Stimulated activated naive CD8-positive, alpha-beta T cell treated with anti-CD3 and anti-CD28 coated beads, Interleukin-15, Interleukin-2, amounts not matched to agents 100 U/mL and 50 U/mL, for 24 hours (primary cell): ENCODE results near the gene PLCL2.
"Not testable (repeated sequence)": the region's sequence is repeated elsewhere in the genome, so short reads cannot be mapped to it uniquely, and the experiment has no call there.

Source experiments
- ATAC-seq: fragments of 150-1000 bp; cut with Tn5 transposase; one replicate; pipeline ENCODE4 v1.10.0; 2021
- DNase-seq: peaks from one replicate; pipeline ENCODE4 v3.0.0; 2021

Gene PLCL2

DNA sequence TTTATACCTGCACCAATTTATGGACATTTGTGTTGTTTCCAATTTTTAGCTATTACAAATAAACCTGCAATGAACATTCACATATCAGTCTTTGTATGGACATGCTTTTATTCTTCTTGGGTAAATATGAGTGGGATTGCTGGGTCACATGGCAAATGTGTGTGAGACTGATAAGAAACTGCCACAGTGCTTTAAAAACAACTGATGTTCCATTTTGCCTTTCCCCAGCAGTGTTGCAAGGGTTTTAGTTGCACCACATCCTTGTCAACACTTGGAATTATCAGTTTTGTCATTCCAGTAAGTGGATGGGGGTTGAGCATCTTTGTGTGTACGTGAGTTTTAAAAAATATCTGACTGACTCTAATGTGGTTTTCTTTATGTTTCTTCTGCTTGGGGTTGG lies 191.2 kb downstream of the PLCL2 start:
- DNase-seq (no peak), ATAC-seq (no peak)

DNA sequence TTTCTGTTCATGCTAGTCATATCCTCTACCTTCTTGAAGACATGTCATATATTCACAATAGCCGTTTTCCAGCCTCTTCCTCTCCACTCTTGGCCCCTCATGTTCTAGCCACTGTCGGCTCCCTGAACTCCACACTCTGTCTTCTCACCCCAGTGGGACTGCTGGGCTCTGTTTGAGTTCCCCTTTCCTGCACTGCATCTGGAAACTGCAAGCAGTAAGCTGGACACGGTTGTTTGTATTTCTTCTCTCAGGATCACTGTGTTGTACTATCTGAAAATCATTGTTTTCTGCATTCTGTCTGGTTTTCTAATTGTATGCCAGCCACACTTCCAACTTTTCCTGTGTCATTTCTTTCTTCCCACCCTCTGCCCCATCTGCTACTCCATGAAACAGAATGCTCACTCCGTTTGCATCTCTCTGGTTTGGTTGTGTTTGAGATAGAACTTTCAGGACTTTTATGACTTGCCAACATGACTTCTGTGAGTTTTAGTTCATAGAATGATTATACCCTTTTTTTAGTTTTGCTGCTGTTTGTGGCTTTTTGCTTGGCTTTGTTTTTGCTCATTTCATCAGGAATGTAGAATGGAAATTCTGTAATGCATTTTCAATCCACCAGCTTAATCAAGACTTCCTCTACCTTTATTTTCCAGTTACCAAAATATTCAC lies 192.3 kb downstream of the PLCL2 start:
- no peak for ATAC-seq

DNA sequence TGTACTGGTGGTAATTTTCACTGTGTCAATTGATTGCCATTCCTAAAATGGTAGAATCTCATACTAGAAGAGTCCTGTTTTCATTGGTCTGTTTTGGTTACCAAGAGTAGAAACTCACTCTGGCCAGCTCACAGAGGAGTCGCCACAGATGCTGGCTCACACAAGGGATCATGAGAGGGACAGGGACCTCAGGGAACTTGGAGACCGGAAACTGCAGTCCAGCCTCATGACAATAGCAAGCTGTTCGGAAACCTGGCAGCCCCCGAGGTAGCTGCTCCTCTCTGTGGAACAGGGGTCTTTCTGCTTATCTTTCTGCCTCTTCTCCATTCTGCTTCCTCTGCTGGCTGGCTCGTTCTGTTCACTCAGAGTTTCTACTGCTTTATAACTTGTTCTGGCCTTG lies 192.9 kb downstream of the PLCL2 start:
- ATAC-seq (no peak), DNase-seq (no peak)

More for the DNA sequence above, 192.3 kb downstream of the PLCL2 start:
- DNase-seq = no peak

DNA sequence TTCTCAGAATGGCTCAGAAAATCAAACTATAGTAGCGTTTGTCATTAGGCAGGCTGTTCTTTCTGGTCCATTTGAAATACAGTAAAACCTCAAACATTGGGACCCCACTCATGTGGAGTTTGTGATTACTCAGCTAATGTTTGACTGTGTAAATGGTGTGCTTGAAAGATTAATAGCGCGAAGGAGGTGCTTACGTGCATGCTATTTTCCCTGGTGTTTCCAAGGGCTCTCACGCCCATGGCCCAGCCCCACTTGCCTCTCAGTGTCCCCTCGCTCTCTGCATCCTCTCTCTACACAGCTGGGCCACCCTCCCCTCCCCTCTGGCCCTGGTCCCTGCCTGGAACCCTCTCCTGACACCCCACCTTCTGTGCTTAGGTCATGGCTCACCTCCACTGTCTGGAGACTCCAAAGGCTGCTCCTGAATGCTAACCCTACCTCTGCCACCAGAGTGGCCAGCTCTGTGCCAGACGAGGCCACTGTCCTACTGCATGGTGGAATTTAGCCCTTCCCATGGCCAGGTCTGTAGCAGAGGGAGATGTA lies 194.2 kb downstream of the PLCL2 start:
- no peak for DNase-seq
- ATAC-seq = no peak

DNA sequence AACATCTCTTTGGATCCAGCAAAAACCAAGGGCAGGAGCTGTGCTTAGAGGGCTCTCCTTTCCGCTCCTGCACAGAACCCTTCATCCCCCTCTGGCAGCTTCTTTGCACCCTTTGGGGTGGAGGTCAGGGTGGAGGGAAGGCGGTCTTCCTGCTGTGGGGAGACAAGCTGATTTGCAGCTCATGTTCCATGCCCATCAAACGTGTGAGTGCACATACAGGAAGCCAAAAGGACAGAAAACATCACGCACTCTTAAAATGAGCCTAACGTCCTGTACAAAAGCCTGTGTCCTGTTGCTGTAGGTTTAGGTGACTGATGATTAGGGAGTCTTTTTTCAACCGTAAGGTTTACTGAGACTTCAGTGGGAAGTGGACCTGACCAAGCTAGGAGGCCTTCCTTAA lies 195.2 kb downstream of the PLCL2 start:
- no peak for ATAC-seq

DNA sequence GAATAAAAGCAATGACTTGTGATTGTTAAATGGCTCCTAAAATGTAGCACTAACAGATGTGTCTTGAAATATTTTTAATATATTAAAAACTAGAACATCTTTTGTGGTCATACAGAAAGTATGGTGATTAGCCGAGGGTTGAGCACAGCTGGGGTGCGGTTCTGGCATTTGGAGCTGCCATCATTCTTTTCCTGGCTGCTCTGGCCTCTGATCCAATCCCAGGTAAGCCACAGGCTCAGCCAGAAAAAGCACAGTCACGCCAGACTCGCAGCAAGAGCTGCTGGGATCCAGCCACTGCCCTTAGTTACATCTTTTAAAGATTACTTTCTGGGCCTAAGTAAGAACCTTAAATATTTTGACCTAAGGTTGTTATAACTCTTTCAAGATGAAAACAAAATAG lies 196.8 kb downstream of the PLCL2 start:
- ATAC-seq = no peak
- DNase-seq = no peak

More for the DNA sequence above, 195.2 kb downstream of the PLCL2 start:
- DNase-seq = no peak

DNA sequence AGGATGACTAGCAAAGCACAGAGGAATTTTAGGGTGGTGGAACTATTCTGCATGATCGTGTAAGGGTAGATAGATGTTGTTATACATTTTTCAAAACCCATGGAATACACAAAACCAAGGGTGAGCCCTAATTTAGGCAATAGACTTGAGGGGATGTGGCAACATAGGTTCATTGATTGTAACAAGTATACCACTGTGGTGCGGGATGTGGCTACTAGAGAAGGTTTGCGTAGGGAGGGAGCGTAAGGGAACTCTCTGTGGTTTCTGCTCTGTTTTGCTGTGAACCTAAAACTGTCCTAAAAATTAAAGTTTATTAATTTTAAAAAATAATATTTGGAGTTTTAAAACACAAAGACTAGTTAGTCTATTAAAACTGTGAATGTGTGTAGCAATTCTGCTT lies 202.8 kb downstream of the PLCL2 start:
- no peak for DNase-seq
- ATAC-seq = no peak

DNA sequence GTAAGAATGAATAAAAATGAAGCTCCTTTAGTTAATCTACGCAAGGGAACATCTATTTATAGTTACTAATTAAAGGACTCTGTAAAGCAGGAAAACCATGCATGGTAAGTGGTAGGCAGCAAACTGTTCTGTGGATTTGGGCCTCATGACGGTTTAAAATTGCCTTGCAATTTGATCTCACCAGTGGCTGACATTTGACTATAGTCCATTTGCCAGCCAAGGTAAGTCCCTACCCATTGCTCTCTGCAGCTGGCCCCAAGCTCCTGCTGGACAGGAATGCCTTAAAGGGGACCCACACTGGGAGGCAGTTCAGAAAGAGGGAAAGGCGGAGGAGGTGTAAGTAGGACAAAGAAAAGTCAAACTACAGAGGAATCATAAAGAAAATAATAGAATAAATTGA lies 203.3 kb downstream of the PLCL2 start:
- ATAC-seq (no peak), DNase-seq (no peak)

DNA sequence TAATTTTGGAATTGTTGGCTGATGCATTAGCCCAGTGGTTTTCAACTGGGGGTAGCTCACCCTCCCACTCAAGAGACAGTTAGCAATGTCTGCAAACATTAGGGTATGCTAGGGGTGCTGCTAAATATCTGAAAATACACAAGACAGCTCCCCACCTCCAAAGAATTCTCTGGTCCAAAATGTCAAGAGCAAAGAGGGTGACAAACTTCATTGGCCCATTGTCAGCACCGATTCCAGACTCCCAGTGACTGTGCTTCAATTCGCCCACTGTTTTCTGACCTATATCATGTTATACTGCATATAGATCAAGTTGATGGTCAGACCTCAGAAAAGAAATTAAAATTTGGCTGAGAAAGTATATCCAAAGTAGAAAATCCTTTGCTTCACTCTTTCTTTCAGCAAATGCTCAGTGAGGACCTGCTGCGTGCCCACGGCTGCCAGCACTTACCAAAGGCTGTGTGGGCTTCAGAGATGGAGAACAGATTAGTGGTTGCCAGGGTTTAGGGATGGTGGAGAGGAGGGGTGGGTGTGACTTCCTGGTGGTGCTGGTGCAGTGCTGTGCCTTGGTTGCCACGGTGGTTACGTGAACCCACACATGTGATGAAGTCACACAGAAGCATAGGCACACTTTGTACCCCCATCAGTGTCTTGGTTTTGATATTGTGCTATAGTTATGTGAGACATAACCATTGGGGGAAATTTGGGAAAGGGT lies 204.0 kb downstream of the PLCL2 start:
- ATAC-seq (peak; percentile 97), DNase-seq (peak; percentile 39)

DNA sequence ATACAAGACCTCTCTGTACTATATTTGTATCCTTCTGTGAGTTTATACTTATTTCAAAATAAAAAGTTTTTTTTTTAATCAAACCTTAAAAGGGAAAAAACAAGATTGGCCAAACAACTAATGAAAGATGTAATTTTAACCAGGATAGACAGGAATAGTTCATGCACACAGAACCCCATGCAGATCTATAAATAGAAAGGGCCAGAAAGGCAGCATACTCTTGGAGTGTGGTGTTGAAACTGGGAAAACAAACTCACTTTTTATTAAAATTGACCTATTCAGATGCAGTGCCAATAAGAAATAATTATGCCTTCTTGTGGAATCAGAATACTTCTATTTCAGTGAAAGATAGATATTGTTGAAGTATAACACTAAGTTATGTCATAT lies 204.6 kb downstream of the PLCL2 start:
- no peak for ATAC-seq

DNA sequence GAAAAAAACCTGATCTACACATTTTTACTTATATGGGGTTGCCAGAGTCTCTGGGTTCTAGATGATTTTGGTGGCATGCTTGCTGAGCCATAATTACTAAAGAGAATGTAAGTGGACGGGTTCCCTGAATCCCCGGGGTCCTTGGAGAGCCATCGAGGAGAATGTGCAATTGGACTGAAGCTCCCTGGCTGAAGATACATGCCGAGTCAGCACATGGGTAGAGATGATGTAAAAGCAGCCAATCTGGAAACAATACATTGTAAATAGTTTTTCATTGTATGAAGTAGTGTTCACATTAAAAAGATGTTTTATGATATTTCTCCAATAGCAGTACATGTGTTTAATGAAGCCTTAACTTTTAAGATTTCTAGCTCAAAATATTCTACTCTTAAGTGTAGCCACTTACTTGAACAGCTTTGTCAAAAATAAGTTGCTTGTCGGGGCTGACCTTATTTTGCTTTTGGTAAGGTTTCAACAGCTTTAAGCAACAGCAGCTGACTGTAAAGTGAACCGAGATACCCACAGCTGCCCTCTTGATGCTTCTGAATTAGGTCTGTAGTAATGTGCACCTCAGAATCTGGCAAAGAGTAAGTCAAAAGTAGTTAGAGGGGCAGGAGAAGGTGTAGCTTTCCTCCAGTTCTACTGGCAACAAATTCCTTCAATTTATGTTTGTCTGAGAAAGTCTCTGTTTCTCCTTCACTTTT lies 205.7 kb downstream of the PLCL2 start:
- no peak for DNase-seq
- ATAC-seq = no peak

More for the DNA sequence above, 204.6 kb downstream of the PLCL2 start:
- DNase-seq = no peak

DNA sequence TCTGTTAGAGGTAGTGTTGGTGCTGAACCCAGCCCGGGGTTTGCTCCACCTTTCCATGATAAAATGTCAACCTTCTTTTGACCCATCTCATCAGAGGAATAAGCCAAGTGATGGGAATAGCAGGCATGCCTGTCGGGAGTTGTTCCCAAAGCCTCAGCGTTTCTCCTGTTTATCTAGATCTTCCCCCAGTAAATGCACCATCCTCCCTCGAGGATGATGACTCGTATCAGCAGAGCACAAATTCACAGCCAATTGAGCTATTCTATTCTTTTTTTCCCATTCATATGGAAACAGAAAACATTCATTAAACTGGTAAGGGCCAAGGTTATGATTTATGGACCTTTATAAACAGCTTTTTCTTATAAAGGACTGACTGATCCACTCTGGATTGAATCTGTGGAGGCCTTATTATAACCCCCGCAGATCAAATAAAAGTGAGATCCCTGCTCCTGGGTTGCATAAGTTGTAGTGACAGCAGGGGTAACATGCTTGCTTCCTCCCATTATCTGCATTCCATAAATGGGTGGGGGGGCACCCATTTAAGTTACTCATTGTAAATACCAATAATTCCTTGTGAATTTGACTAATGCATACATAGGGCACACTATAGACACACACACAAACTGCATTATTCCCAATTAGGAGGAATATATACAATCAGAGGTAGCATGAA lies 207.3 kb downstream of the PLCL2 start:
- ATAC-seq = no peak

DNA sequence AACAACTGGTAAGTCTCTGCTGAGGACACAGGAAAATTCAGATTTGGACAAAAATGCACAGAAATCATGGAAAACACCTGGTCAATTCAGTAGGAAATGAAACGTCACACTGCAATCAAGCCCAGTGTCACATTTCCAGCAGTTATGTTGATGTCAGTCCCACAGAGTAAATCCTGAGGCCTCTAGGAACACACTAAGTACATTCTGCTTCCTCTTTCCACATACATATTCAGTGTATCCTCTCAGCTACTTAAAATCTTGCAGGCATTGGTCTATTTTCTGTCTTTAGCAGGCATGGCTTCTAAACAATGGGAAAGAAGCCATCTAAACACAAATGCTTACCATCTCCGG lies 207.8 kb downstream of the PLCL2 start:
- DNase-seq = no peak
- no peak for ATAC-seq

More for the DNA sequence above, 207.3 kb downstream of the PLCL2 start:
- no peak for DNase-seq

DNA sequence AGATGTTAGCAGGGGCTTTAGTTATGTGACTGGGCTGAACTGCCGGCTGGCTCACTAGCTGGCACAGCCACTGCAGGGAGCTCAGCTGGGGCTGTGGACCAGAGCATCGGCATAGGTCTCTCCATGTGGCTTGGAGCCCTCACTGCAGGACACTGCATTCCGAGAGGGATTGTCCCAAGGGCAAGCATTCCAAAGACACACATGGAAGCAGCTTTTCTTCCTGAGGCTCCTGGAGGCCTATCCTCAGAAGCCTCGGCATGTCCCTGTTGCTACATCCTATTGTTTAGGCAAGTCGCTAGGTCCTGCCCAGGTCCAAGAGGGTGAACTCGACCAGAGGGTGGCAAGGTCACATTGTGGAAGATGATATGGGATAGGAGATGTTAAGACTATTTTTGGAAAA lies 209.8 kb downstream of the PLCL2 start:
- ATAC-seq (no peak), DNase-seq (no peak)

DNA sequence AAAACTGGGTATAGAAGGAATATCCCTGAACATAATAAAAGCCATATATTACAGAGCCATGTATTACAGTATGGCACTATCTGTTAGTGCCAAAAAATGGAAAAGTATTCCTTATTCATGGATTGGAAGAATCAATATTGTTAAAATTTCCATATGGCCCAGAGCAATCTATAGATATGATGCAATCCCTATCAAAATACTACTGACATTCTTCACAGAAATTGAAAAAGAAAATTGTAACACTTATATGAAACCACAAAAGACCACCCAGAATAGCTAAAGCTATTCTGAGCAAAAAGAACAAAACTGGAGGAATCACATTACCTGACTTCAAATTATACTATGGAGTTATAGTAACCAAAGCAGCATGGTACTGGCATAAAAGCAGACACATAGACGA lies 218.8 kb downstream of the PLCL2 start:
- DNase-seq = no peak
- ATAC-seq = no peak

DNA sequence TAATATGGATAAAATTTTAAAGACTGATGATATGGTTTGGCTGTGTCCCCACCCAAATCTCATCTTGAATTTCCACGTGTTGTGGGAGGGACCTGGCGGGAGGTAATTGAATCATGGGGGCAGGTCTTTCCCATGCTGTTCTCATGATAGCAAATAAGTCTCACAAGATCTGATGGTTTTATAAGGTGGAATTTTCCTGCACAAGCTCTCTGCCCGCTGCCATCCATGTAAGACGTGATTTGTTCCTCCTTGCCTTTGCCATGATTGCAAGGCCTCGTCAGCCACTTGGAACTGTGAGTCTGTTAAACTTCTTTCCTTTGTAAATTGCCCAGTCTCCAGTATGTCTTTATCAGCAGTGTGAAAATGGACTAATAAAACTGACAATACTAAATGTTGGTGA lies 222.0 kb downstream of the PLCL2 start:
- ATAC-seq, DNase-seq: not testable (repeated sequence)

DNA sequence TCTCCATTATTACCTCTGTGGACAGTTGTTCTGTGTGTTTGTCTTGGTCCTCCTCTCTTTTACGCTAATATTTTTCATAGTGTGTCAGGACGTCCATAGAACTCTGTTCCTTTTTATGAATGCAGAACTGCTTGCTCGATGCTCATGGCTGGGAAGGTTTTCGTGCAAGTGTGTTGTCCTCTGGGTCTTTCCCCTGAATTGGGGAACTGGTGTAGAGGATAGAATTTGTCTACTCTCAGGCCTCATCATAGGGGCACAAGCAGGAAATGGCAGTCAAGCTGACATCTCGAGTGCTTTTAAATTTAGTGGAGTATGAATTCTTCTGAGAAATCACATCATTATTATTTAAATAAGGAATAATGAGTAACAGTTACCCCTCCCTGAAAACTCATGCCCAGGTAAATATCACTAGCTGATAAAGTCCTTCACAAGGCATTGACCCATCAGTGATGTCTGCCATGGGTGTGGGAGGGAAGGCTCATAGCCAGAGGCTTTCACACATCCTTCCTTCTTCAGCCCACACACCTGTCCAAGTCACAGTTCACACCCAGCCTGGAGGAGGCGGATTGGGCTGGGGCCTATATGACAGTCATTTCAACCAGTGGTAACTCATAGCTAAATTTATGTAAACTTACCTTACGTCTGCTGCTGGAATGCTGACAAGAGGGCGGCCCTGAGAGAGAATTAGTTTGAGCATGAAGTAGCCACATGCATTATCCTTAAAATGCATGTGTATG lies 226.1 kb downstream of the PLCL2 start:
- ATAC-seq (peak; percentile 32), DNase-seq (no peak)

DNA sequence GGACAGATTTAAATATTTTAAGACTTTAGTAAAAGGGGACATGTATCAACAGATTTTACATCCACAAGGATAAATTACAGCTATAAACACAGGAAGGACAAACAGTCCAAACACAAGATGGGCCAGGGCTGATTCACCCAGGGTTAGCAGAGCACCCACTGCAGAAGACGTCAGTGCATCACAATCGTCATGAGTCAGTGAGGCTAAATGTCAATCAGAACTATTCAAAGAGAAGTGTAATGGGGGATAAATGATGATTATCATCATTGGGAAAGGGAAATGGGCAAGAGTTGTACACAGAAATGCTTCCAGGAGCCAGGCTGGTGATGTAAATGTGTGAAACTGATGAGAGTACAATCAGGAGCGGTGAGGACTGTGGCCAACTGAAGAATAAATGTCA lies 226.8 kb downstream of the PLCL2 start:
- ATAC-seq (no peak), DNase-seq (no peak)

DNA sequence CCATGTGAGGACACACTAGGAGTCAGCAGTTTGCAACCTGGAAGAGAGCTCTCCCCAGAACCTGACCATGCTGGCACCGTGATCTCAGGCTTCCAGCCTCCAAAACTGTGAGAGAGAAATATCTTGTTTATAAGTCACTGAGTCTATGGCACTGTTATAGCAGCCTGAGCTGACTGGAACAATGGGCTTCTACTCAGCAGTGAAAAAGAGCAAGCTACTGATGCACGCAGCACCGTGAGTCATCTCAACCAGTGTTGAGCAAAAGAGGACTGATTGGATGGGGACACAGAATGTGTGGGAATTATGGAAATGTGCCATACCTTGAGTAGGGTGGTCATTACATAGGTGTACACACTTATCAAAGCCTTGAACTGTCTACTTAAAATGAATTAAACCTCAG lies 230.4 kb downstream of the PLCL2 start:
- no peak for ATAC-seq
- DNase-seq = no peak

DNA sequence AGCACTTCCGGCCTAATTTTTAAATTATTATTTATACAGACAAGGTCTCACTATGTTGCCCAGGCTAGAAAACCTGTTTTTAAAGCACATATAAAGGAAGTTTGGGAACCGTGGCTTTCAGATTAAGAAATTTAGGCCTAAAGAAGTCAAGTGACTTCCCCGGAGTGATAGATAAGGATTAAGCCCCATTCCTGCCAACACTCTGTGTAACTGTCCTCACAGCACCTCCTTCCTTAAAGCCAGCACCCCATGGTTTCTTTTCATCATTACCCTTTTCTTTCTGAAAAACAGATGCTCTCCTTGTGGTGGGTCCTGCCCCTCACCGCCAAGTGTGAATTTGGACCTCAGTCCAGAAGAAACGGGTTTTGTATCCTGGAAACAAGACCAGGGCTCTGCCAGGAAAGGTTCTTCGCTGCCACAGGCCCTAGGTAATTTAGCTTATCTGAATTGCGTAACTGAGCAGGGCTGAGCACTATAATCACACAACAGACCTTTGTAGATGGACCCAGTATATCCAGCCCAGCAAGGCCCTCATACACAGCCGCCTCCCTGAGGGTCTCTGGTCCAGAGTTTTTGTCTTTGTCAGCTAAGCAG lies 231.3 kb downstream of the PLCL2 start:
- DNase-seq = no peak
- ATAC-seq = no peak

DNA sequence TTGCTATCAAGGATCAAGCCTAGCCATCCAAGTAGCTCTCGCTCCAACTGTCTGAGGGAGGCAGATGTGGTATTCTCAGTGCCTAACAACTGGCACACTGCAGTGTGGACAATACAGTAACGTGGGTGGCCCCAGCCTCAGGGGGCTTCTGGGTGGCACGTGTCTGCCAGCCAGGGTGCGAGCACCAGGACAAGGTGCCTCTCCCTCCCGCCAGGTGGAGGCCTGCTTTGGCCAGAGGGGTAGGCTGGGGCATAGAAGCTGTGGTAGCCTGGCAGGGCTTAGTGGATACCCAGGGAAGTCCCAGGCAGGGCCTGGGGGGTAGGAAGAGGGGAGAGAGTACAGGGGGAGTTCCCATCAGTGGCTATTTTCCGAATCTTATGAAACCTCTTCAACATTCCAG lies 234.0 kb downstream of the PLCL2 start:
- DNase-seq (no peak), ATAC-seq (no peak)
